DND-41 (cell line): ENCODE data around the gene SEMA4F.

ENCODE experiments used
- ATAC-seq: fragments of 200-7000 bp; cut with Tn5 transposase; 3 replicates; pipeline ENCODE4 v1.9.1; 2021; ENCODE audit warnings: low read depth; ENCODE audit not compliant: insufficient read depth
- DNase-seq: peaks from one replicate; pipeline ENCODE4 v3.0.0-alpha.2; 2020
- H2AFZ ChIP-seq: 2 replicates; pipeline ENCODE4 v1.6.0; 2012; ENCODE audit warnings: low read depth, low read length
- H3K27ac ChIP-seq: 2 replicates; pipeline ENCODE4 v1.5.1; 2012; ENCODE audit warnings: low read length, inconsistent platforms
- H3K27me3 ChIP-seq: fragments of 200-600 bp; sonication (generic); 2 replicates; pipeline ENCODE4 v1.6.0; 2012; ENCODE audit warnings: low read length, mild to moderate bottlenecking, inconsistent platforms; ENCODE audit not compliant: insufficient read depth, poor library complexity
- H3K36me3 ChIP-seq: 2 replicates; pipeline ENCODE4 v1.5.1; 2012; ENCODE audit warnings: low read length, inconsistent platforms; ENCODE audit not compliant: insufficient read depth
- H3K4me1 ChIP-seq: 2 replicates; pipeline ENCODE4 v1.5.1; 2012; ENCODE audit warnings: mild to moderate bottlenecking, low read length; ENCODE audit not compliant: insufficient read depth
- H3K4me2 ChIP-seq: 2 replicates; pipeline ENCODE4 v1.6.0; 2012; ENCODE audit warnings: mild to moderate bottlenecking, moderate library complexity, low read length, inconsistent platforms; ENCODE audit not compliant: insufficient read depth
- H3K4me3 ChIP-seq, 2 experiments: fragments of 200-600 bp in 1 of 2; shearing (Covaris generic) in 1 of 2; 2 replicates each; pipeline ENCODE4 v1.5.1; 2012 to 2016; ENCODE audit warnings: inconsistent platforms in 2 of 2, low read length in 2 of 2, mild to moderate bottlenecking in 2 of 2, low read depth in 1 of 2, moderate library complexity in 1 of 2
- H3K79me2 ChIP-seq: 2 replicates; pipeline ENCODE4 v1.6.0; 2012; ENCODE audit warnings: low read length, inconsistent platforms; ENCODE audit not compliant: insufficient read depth
- H3K9ac ChIP-seq: 2 replicates; pipeline ENCODE4 v1.6.0; 2012; ENCODE audit warnings: low read depth, mild to moderate bottlenecking, inconsistent platforms, low read length, moderate library complexity
- H3K9me3 ChIP-seq: 2 replicates; pipeline ENCODE4 v1.5.1; 2012; ENCODE audit warnings: low read length, moderate library complexity, mild to moderate bottlenecking, inconsistent platforms; ENCODE audit not compliant: insufficient read depth, severe bottlenecking
- H4K20me1 ChIP-seq: 2 replicates; pipeline ENCODE4 v1.6.0; 2012; ENCODE audit warnings: low read length; ENCODE audit not compliant: insufficient read depth
- CTCF ChIP-seq: IDR thresholded peaks from 2 replicates; pipeline ENCODE4 v1.5.1; 2012; ENCODE audit warnings: borderline replicate concordance, low read length, moderate library complexity, mild to moderate bottlenecking; ENCODE audit not compliant: poor library complexity, severe bottlenecking; ENCODE audit errors: extremely low read depth
- EZH2 ChIP-seq: IDR thresholded peaks from 3 replicates; pipeline ENCODE4 v1.6.1; 2012; ENCODE audit warnings: borderline replicate concordance, low read depth, mild to moderate bottlenecking, moderate library complexity, low read length, inconsistent platforms; ENCODE audit not compliant: severe bottlenecking

Gene SEMA4F

GRCh38 chr2:74670263-74670662 lies 16.2 kb downstream of the SEMA4F start:
- Histone ChIP-seq H3K4me1 (no peaks in the 10 kb centered on the region), H3K27ac (no peak overlapping the region), H3K9me3 (no peaks in the 10 kb centered on the region), H2AFZ (no peak overlapping the region), H4K20me1 (no peaks in the 10 kb centered on the region), H3K79me2 (no peaks in the 10 kb centered on the region), H3K4me3 (no peak overlapping the region), H3K4me2 (no peak overlapping the region), H3K9ac (no peak overlapping the region), H3K36me3 (0 out of 2 replicates have a peak, but pooled peaks cover 5% of the 10 kb centered on the region), H3K27me3 (no peaks in the 10 kb centered on the region)
- ATAC-seq (no peak), DNase-seq (no peak)
- TF ChIP-seq CTCF = no peak
- no peak for TF ChIP-seq EZH2

GRCh38 chr2:74671479-74671878 lies 17.4 kb downstream of the SEMA4F start:
- no peak for TF ChIP-seq CTCF
- TF ChIP-seq EZH2 = no peak
- no peak for ATAC-seq
- Histone ChIP-seq H3K79me2 (no peaks in the 10 kb centered on the region), H2AFZ (no peak overlapping the region), H3K4me1 (no peaks in the 10 kb centered on the region), H4K20me1 (no peaks in the 10 kb centered on the region), H3K27me3 (no peaks in the 10 kb centered on the region), H3K4me2 (no peak overlapping the region), H3K27ac (no peak overlapping the region), H3K9ac (no peak overlapping the region), H3K9me3 (no peaks in the 10 kb centered on the region), H3K36me3 (peaks cover 11% of the 10 kb centered on the region; the same call in 1 of the 2 replicates), H3K4me3 (no peak overlapping the region)
- DNase-seq = no peak

- ATAC-seq (no peak), DNase-seq (no peak)
- no peaks in the 10 kb centered on the region for H3K79me2 ChIP-seq
- no peaks in the 10 kb centered on the region for H3K9me3 ChIP-seq
- no peak overlapping the region for H3K4me2 ChIP-seq
- TF ChIP-seq CTCF (no peak), EZH2 (no peak)
- no peaks in the 10 kb centered on the region for H3K27me3 ChIP-seq
- H3K4me1 ChIP-seq = no peaks in the 10 kb centered on the region
- H3K27ac ChIP-seq = no peak overlapping the region
- H2AFZ ChIP-seq = no peak overlapping the region
- no peak overlapping the region for H3K4me3 ChIP-seq
- H3K36me3 ChIP-seq = peaks cover 11% of the 10 kb centered on the region; the same call in 1 of the 2 replicates
- H4K20me1 ChIP-seq = no peaks in the 10 kb centered on the region
- no peak overlapping the region for H3K9ac ChIP-seq
Observed at GRCh38 chr2:74673826-74674528, 19.9 kb downstream of the SEMA4F start.

GRCh38 chr2:74675090-74675489 lies 21.0 kb downstream of the SEMA4F start:
- Histone ChIP-seq H3K27ac (no peak overlapping the region), H3K4me3 (no peak overlapping the region), H3K9ac (no peak overlapping the region), H3K79me2 (no peaks in the 10 kb centered on the region), H4K20me1 (no peaks in the 10 kb centered on the region), H3K4me1 (no peaks in the 10 kb centered on the region), H3K27me3 (no peaks in the 10 kb centered on the region), H3K36me3 (peaks cover 11% of the 10 kb centered on the region; the same call in 1 of the 2 replicates), H3K4me2 (no peak overlapping the region), H3K9me3 (no peaks in the 10 kb centered on the region), H2AFZ (no peak overlapping the region)
- DNase-seq (no peak), ATAC-seq (no peak)
- TF ChIP-seq CTCF (peak; percentile 19), EZH2 (no peak)
